ENCODE results near the gene SPON1. TPM values are rescaled to one million over a fixed set of nuclear protein-coding genes. Genes with fewer than 3 reads are reported as not detected.

Gene SPON1
- total RNA-seq, 4 donors from 2014 or later, result 58.5 to 344 (median 105) TPM

DNA sequence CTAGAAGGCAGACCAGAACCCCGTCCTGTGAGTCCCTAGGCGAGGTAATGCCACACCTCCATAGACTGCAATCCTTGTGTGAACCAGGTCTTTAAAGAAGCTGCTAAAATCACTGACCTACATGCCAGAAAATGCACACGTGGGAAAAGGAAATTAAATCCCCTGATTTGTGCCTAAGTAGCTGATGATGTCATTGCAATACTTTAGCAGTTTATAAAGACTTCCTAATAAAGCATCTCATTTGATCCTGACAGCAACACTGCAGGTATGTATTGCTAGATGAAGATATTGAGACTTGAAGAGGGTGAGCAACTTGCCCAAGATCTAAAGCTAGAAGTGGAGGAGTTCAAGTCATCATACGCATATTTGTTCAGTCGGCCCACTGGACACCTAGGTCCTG, 289.2 kb downstream of the SPON1 start:
- TF ChIP-seq, protein P1, sequence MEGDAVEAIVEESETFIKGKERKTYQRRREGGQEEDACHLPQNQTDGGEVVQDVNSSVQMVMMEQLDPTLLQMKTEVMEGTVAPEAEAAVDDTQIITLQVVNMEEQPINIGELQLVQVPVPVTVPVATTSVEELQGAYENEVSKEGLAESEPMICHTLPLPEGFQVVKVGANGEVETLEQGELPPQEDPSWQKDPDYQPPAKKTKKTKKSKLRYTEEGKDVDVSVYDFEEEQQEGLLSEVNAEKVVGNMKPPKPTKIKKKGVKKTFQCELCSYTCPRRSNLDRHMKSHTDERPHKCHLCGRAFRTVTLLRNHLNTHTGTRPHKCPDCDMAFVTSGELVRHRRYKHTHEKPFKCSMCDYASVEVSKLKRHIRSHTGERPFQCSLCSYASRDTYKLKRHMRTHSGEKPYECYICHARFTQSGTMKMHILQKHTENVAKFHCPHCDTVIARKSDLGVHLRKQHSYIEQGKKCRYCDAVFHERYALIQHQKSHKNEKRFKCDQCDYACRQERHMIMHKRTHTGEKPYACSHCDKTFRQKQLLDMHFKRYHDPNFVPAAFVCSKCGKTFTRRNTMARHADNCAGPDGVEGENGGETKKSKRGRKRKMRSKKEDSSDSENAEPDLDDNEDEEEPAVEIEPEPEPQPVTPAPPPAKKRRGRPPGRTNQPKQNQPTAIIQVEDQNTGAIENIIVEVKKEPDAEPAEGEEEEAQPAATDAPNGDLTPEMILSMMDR (IDR thresholded peaks at IDR 0.05; ENCODE audit: low read depth), result no peak

DNA sequence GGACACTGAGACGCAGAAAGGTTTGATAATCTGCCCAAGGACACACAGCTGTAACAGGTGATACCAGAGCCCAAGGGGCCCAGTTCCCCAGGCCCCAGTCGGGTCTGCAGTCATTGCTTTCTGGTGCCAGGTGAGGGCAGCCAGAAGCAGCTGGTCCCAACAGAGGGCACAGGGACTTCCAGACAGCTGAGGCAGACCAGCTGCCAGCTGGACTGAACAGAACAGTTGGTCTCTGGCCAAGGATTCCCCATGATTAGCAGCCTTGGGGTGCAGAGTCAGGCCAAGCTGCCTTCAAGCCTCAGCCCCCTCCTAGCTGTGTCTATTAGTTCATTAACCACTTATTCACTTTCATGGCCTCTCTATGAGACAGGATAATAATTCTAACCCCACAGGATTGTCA, 290.9 kb downstream of the SPON1 start:
- TF ChIP-seq, protein P1 (IDR thresholded peaks at IDR 0.05; ENCODE audit: low read depth), result no peak

DNA sequence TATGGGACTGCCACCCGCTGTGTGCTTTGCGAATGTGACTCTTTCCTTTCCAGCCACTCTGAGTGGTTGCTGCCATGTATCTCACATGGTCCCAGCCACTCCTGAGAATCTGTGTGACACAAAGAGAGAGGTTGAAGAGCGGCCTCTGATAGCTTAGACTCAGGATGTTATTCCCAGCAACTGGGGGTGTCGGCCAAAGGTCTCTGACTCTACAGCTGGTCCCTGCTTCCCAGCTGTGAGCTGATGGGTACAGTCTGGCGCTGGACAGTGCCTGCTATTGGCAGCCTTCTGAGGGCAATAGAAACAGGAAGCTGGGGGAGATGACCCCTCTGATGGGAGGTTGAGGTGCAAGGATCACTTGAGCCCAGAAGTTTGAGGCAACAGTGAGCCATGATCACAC, 291.3 kb downstream of the SPON1 start:
- TF ChIP-seq, protein P1 (IDR thresholded peaks at IDR 0.05; ENCODE audit: low read depth), result no peak

DNA sequence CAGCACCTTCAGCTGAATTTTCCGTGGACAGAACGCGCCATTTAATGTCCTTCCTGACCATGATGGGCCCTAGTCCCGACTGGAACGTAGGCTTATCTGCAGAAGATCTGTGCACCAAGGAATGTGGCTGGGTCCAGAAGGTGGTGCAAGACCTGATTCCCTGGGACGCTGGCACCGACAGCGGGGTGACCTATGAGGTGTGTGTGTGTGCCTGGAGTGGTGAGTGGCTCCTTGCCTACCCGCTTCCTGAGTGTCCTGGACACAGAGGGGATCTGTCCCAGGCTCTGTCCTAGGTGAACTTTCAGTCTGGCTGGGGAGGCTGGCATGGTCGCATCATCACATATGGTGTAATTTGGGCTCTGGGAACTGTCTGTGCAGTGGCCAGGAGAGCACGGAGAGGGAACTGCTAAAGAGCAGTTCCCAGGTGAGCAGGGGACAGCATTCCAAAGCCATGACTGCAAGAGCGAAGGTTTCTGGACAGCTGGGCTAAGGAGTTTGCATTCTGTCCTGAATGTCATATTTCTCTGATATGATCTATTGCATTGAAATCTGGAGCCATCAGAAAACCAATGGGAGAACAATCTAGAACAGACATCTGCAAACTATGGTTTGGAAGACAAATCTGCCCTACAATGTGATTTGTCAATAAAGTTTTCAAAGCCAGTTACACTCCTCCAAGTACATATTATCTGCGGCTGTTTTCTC, 292.2 kb downstream of the SPON1 start:
- TF ChIP-seq, protein P1 (IDR thresholded peaks at IDR 0.05; ENCODE audit: low read depth), result no peak

DNA sequence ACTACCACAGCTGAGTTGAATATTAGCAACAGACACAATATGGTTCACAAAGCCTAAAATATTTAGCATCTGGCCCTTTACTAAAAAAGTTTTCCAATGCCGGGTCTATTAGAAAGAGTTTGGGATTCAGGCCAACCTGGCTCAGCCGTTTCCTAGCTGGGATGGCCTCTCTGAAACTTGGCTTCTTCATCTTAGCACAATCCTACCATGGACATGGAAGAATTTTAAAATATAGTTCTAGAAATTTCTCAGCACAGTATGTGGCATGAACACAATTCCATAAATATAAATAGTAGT, 292.7 kb downstream of the SPON1 start:
- TF ChIP-seq, protein P1 (IDR thresholded peaks at IDR 0.05; ENCODE audit: low read depth), result no peak

DNA sequence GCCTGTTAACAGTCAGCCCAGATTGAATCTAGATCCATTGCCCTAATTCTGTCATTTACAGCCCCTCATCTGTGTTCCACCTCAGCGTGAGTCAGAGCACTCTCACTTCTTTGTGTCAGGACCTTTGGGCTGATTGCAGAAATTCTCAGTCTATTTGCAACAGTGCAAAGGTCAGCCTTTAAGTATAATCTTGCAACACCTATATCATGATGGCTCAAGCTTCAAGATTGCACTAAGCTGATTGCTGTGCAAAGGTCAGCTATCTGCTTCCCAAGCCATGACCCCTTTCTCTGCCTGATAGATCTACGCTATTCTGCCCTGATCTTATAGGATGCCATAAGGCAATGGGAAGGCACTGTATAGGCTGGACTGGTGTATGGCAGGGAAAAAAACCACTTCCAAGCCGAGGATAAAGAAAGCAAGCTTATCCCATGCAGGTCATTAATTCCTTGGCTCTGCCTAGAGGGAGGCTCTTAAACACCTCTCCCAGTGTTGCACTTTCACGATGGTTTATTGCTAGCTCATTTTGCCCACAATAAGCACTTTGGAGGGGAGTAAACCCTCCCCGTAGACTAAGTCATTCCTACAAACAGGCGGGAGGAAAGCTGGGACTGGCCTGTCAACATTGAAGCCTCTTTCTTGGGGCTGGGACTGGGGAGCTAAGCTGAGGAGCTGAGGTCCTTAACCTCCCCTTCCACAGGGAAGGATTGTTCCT, 295.9 kb downstream of the SPON1 start:
- TF ChIP-seq, protein P1 (IDR thresholded peaks at IDR 0.05; ENCODE audit: low read depth), result no peak

DNA sequence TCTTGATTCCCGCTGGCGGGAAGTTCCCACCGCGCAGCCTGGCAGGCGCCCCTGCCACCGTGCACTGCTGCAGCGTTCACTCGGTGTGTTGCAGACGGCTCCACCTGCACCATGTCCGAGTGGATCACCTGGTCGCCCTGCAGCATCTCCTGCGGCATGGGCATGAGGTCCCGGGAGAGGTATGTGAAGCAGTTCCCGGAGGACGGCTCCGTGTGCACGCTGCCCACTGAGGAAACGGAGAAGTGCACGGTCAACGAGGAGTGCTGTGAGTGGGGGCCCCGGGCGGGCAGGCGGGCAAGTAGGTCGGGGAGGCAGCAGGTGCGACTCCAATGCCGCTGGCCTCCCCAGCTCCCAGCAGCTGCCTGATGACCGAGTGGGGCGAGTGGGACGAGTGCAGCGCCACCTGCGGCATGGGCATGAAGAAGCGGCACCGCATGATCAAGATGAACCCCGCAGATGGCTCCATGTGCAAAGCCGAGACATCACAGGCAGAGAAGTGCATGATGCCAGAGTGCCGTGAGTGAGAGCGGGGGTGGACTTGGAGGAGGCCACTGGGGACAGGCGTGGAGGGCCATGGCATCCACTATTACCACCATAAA, 296.8 kb downstream of the SPON1 start:
- TF ChIP-seq, protein P1 (IDR thresholded peaks at IDR 0.05; ENCODE audit: low read depth), result no peak

All from subcutaneous adipose tissue (tissue), 4 donors.